ENCODE results near the gene MED9. TPM values are rescaled to one million over a fixed set of nuclear protein-coding genes. Genes with fewer than 3 reads are reported as not detected.
A peak's percentile ranks its signal among the peaks of the same experiment; 100 is the strongest.

Gene MED9
- total and polyA plus RNA-seq, 9 of the 15 experiments (the other 6 are each of a cell fraction or from before 2014, with no cell fraction given): 2.2 to 15.8 (median 12.7) TPM

DNA sequence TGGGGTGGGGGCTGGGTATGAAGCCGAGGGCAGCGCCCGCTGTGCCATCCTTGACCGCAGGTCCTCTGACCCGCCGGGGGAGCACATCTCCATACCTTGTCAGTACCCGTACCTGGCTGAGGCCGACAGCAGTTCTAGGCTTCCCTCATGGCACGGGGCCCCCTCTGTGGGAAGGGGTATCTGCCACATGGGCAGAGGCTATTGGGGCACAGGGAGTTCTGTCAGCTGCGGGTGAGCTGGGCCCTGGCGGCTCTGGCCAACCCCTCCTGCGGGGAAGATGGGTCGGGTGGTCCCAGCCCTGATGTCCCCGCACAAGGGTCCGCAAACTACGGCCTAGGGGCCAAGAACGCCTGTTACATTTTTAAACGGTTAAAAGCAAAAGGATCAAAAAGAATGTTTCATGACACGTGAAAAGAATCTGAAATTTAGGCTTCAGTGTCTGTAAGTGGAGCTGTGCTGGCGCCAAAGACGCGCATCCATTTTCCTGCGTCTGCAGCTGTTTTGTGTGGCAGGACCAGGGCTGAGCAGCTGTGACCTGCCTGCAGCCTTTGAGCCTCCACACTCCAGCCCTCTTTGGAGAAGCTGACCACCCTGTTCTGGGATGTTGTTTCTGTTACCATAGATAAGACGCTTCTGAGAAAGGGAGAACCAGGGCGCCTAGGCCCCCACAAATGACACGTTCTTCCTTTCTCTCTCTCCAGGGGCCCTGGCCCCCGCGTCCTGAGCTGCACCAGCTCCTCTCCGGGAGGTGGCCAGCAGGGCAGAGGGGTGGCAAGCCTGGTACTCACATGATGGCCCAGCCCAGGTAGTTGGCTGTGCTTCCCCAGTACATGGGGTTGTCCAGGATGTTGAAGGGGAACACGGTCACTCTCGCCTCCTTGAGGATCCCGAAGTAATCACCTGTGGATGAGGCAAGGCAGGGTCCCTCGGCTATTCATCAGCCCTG, 32.1 kb downstream of the MED9 start (continued):
- TF ChIP-seq, protein P1, sequence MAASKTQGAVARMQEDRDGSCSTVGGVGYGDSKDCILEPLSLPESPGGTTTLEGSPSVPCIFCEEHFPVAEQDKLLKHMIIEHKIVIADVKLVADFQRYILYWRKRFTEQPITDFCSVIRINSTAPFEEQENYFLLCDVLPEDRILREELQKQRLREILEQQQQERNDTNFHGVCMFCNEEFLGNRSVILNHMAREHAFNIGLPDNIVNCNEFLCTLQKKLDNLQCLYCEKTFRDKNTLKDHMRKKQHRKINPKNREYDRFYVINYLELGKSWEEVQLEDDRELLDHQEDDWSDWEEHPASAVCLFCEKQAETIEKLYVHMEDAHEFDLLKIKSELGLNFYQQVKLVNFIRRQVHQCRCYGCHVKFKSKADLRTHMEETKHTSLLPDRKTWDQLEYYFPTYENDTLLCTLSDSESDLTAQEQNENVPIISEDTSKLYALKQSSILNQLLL (CRISPR knock-in tag; IDR thresholded peaks at IDR 0.05; ENCODE audit: borderline replicate concordance): no peak
- TF ChIP-seq ETS2 (tag; IDR thresholded peaks at IDR 0.05; ENCODE audit: borderline replicate concordance, poor library complexity, severe bottlenecking) (no peak), GTF2B (IDR thresholded peaks at IDR 0.05; ENCODE audit: extremely low read depth, insufficient read length) (no peak), STAT5A (IDR thresholded peaks at IDR 0.05; ENCODE audit: borderline replicate concordance, low read length) (peak; percentile 41; the same call in 1 of the 2 replicates), ZNF253 (CRISPR knock-in tag; conservative IDR thresholded peaks at IDR 0.05) (no peak), KDM5B (IDR thresholded peaks at IDR 0.05; ENCODE audit: insufficient replicate concordance, low read depth, low read length) (no peak), LARP7 (IDR thresholded peaks at IDR 0.05) (no peak), ZBTB33 (CRISPR knock-in tag; IDR thresholded peaks at IDR 0.05) (peak; percentile 58; the same call in 1 of the 2 replicates), RFX1 (IDR thresholded peaks at IDR 0.05) (peak; percentile 25; the same call in 1 of the 2 replicates), WHSC1 (IDR thresholded peaks at IDR 0.05; ENCODE audit: low read length) (no peak), SRSF1 (IDR thresholded peaks at IDR 0.05; ENCODE audit: low read depth, low read length) (no peak), SRSF9 (IDR thresholded peaks at IDR 0.05; ENCODE audit: borderline replicate concordance, low read depth, low read length) (no peak), POLR2H (tag; IDR thresholded peaks at IDR 0.05; ENCODE audit: low read depth) (no peak), CBFA2T3 (IDR thresholded peaks at IDR 0.05) (peak; percentile 66), TGIF2 (CRISPR knock-in tag; IDR thresholded peaks at IDR 0.05) (no peak), ARID1B (IDR thresholded peaks at IDR 0.05) (peak; percentile 51; the same call in 1 of the 2 replicates), ETV6 (IDR thresholded peaks at IDR 0.05; ENCODE audit: borderline replicate concordance in 1 of 2, low read depth in 2 of 2, low read length in 1 of 2) (no peak), ETV6 (CRISPR knock-in tag; IDR thresholded peaks at IDR 0.05; ENCODE audit: borderline replicate concordance) (no peak)

Data from K562 (cell line).